ENCODE results near the gene EDN2. TPM values are rescaled to one million over a fixed set of nuclear protein-coding genes. Genes with fewer than 3 reads are reported as not detected.

Gene EDN2
- total and polyA plus RNA-seq, 2 of the 8 experiments (the other 6 are each of a cell fraction or from before 2014, with no cell fraction given): 0.32 to 0.39 TPM

DNA sequence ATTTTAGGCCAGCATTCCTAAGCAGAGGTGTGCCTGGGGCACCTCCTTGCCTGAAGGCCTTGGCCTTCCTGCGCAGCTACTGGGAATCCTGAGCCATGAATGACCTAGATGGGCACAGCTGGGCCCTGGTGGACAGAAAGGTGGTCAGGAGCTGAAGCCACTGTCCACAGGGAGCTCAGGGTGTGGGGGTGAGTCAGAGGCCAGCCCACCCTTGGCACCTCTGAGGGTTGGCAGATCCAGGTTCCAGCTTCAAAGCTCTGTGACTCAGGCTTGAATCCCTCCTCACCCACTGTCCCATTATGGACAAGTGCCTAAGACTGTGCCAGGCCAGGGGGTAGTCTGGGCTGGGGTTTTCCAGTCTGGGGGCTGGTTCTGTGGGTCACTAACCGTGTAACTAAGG is 6.4 kb upstream of the EDN2 start (continued):
- TF ChIP-seq RNF2 (IDR thresholded peaks at IDR 0.05; ENCODE audit: borderline replicate concordance, low read depth, low read length, missing control alignments, poor library complexity, severe bottlenecking) (no peak), CHD1 (IDR thresholded peaks at IDR 0.05; ENCODE audit: low read depth, low read length) (no peak)
- TF ChIP-seq, protein P1, sequence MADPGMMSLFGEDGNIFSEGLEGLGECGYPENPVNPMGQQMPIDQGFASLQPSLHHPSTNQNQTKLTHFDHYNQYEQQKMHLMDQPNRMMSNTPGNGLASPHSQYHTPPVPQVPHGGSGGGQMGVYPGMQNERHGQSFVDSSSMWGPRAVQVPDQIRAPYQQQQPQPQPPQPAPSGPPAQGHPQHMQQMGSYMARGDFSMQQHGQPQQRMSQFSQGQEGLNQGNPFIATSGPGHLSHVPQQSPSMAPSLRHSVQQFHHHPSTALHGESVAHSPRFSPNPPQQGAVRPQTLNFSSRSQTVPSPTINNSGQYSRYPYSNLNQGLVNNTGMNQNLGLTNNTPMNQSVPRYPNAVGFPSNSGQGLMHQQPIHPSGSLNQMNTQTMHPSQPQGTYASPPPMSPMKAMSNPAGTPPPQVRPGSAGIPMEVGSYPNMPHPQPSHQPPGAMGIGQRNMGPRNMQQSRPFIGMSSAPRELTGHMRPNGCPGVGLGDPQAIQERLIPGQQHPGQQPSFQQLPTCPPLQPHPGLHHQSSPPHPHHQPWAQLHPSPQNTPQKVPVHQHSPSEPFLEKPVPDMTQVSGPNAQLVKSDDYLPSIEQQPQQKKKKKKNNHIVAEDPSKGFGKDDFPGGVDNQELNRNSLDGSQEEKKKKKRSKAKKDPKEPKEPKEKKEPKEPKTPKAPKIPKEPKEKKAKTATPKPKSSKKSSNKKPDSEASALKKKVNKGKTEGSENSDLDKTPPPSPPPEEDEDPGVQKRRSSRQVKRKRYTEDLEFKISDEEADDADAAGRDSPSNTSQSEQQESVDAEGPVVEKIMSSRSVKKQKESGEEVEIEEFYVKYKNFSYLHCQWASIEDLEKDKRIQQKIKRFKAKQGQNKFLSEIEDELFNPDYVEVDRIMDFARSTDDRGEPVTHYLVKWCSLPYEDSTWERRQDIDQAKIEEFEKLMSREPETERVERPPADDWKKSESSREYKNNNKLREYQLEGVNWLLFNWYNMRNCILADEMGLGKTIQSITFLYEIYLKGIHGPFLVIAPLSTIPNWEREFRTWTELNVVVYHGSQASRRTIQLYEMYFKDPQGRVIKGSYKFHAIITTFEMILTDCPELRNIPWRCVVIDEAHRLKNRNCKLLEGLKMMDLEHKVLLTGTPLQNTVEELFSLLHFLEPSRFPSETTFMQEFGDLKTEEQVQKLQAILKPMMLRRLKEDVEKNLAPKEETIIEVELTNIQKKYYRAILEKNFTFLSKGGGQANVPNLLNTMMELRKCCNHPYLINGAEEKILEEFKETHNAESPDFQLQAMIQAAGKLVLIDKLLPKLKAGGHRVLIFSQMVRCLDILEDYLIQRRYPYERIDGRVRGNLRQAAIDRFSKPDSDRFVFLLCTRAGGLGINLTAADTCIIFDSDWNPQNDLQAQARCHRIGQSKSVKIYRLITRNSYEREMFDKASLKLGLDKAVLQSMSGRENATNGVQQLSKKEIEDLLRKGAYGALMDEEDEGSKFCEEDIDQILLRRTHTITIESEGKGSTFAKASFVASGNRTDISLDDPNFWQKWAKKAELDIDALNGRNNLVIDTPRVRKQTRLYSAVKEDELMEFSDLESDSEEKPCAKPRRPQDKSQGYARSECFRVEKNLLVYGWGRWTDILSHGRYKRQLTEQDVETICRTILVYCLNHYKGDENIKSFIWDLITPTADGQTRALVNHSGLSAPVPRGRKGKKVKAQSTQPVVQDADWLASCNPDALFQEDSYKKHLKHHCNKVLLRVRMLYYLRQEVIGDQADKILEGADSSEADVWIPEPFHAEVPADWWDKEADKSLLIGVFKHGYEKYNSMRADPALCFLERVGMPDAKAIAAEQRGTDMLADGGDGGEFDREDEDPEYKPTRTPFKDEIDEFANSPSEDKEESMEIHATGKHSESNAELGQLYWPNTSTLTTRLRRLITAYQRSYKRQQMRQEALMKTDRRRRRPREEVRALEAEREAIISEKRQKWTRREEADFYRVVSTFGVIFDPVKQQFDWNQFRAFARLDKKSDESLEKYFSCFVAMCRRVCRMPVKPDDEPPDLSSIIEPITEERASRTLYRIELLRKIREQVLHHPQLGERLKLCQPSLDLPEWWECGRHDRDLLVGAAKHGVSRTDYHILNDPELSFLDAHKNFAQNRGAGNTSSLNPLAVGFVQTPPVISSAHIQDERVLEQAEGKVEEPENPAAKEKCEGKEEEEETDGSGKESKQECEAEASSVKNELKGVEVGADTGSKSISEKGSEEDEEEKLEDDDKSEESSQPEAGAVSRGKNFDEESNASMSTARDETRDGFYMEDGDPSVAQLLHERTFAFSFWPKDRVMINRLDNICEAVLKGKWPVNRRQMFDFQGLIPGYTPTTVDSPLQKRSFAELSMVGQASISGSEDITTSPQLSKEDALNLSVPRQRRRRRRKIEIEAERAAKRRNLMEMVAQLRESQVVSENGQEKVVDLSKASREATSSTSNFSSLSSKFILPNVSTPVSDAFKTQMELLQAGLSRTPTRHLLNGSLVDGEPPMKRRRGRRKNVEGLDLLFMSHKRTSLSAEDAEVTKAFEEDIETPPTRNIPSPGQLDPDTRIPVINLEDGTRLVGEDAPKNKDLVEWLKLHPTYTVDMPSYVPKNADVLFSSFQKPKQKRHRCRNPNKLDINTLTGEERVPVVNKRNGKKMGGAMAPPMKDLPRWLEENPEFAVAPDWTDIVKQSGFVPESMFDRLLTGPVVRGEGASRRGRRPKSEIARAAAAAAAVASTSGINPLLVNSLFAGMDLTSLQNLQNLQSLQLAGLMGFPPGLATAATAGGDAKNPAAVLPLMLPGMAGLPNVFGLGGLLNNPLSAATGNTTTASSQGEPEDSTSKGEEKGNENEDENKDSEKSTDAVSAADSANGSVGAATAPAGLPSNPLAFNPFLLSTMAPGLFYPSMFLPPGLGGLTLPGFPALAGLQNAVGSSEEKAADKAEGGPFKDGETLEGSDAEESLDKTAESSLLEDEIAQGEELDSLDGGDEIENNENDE (IDR thresholded peaks at IDR 0.05; ENCODE audit: insufficient replicate concordance, low read length): no peak
